A549 treated with CpdA at 1 μM for 4 hours (cell line): ENCODE measurements around the gene HMMR. TPM values are rescaled to one million over a fixed set of nuclear protein-coding genes. Genes with fewer than 3 reads are reported as not detected.

Source experiments
- total RNA-seq: library from RNA; stranded (reverse); fragments of 200-300 nt; extraction: Qiagen RNA extraction; gene quantifications from 5 replicates; pipeline ENCODE4 v1.2.3, GENCODE V29; 2022; ENCODE audit warnings: low read depth

HMMR gene, protein sequence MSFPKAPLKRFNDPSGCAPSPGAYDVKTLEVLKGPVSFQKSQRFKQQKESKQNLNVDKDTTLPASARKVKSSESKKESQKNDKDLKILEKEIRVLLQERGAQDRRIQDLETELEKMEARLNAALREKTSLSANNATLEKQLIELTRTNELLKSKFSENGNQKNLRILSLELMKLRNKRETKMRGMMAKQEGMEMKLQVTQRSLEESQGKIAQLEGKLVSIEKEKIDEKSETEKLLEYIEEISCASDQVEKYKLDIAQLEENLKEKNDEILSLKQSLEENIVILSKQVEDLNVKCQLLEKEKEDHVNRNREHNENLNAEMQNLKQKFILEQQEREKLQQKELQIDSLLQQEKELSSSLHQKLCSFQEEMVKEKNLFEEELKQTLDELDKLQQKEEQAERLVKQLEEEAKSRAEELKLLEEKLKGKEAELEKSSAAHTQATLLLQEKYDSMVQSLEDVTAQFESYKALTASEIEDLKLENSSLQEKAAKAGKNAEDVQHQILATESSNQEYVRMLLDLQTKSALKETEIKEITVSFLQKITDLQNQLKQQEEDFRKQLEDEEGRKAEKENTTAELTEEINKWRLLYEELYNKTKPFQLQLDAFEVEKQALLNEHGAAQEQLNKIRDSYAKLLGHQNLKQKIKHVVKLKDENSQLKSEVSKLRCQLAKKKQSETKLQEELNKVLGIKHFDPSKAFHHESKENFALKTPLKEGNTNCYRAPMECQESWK
- total RNA-seq = 23.3 to 36.2 TPM (median 26.7 TPM) in 5 replicates

DNA sequence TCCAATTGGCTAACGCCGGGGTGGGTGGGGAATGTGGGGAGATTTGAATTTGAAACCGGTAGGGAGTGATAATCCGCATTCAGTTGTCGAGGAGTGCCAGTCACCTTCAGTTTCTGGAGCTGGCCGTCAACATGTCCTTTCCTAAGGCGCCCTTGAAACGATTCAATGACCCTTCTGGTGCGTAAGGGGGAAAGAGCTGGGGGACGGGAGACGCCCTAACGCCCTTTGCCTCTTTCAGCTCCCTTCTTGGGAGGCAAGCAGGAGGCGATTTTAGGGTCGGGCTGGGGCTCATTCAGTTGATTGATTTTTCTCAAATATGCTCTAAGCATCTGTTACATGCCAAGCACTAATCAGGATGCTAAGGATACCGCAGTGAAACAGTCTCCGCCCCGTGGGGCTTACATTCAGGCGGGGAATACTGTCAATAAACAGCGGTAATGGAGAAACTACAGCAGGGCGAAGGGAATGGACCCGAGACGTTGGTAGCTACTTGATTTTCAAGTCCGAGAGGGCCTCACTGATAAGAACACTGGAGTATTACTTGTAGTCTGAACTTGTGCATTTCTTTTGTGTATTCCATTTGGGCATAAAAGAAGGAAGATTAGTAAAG lies at the start of gene HMMR:
Gene HMMR (plus strand): TSS at position 71 of the 610 bp plus-strand sequence. CDS start 61 bp downstream, at position 132.

DNA sequence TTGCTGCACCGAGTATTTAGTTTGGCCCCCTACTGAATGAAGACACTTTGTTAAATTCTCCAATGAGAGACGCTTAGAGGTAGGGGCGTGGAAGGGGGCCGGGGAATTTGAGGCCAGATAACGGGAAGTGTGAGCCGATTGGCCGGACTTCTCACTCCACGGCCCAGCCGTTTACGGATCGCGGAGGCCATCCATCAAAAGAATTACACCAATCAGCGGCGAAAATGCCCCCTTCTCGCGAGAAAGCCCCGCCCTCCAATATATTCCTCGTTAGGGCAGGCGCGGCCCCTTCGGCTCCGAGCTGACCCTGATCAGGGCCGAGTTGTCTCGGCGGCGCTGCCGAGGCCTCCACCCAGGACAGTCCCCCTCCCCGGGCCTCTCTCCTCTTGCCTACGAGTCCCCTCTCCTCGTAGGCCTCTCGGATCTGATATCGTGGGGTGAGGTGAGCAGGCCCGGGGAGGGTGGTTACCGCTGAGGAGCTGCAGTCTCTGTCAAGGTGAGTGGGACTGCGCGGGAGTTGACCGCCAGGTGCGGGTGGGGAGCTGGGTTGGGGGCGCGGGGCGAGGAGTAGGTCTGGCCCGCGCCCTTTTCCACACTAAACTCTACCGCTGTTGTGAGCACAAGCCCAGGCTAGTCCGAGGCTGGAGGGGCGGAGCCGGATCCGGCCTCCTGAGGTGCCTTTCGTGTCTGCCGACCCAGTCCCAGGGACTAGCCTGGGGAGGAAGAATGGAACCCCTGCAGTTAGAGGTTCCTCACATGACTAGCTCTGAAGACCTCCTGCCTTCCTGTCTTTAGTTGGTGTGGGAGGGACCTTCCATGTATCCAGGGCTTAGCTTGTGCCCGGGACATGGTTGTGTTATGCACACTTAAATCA lies 22.9 kb upstream of the HMMR start, which contains the start of gene CCNG1:
Gene CCNG1 (plus strand): TSS at position 287 of the 874 bp plus-strand sequence. CDS start 1,662 bp downstream, outside the sequence.

DNA sequence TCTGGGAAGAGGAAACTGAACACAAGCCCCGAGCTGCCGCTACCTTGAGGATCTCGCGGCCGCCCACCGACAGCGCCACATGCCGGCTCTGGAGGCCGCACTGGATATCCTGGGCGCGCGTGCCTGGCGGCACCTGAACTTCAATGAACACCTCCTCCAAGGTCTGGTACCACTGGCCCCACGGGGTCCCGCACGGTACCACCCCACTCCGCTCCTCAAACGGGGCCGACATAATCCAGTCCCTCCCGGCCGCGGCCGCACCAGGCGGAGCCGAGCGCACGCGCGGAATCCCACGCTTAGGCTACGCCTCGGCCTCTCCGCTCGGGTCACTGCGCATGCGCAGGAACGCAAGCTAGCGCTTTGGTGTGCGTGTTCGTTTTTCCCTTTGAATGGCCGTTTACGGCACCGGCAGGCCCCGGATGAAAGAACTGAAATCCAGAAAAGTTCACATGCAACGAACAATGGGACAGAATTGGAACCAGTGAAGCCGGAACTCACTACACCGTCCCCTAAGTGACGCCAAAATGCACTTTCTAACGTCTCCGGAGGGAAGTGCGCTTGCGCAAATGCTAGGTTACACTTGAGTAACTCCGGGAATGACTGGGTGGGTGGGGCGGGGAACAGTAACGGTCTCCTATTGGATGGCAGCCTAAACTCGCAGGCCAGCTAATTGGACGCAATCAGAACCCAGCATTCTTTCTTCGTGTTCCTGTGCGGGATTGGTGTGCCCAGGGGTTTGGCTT lies 442 bp upstream of the HMMR start, which contains the start of gene NUDCD2:
Gene NUDCD2 (minus strand): TSS at position 284 of the 743 bp plus-strand sequence. CDS start 52 bp downstream, at position 232.

DNA sequence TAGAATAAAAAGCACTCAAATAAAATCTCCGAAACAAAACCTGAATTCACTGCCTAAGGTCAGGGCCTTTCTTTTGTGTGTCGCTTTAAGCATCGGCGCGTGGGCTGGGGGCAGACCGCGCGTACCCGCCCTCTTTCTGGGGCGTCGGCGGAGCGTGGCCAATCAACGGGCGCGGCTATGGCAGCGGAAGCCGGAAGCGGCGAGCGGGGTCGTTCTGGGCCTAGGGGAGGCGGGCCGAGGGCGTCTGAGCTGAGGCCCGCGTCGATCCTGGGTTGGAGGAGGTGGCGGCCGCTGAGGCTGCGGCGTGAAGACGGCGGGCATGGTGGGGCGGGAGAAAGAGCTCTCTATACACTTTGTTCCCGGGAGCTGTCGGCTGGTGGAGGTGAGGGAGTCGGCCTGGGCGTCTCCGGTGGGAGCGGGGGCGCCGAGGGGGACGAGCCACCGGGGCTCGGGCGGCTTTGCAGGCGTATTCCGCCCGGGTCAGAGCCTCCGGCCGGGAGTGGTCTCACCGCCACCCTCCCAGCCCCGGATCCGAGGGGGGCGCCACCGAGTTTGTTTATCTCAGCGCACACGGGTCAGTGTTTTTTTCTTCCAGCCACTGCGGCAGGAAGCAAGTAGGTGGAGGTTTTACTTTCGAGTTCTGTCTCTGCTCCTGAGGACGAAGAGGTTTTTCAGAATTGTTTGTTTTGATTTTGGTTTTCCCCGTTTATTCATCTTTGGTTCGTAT lies 45.1 kb downstream of the HMMR start, which contains the start of gene MAT2B:
Gene MAT2B (plus strand): TSS at position 252 of the 727 bp plus-strand sequence. CDS start 68 bp downstream, at position 320.

Other genes with a start within 250 kb of the HMMR start
- 52.0 to 71.5 TPM (median 56.9 TPM) in 5 replicates for gene CCNG1, start 23.0 kb upstream of the HMMR start, total RNA-seq
- 33.4 to 37.8 TPM (median 36.6 TPM) in 5 replicates for gene NUDCD2, start 530 bp upstream of the HMMR start, total RNA-seq
- gene MAT2B, start 45.0 kb downstream of the HMMR start, total RNA-seq = 42.1 to 54.8 TPM (median 49.3 TPM) in 5 replicates